ENCODE data around the gene DHX9.

Gene DHX9

GRCh38 chr1:182823220-182823619, 15.9 kb upstream of the DHX9 start:
- TF ChIP-seq CTCF (IDR thresholded peaks at IDR 0.05), result no peak
- H3K9me3 ChIP-seq (ENCODE audit: control insufficient read depth, low read length), result no peaks in the 10 kb centered on the region
- no peak overlapping the region for H3K9ac ChIP-seq
- H3K79me2 ChIP-seq, result no peaks in the 10 kb centered on the region
- H2AFZ ChIP-seq, result no peak overlapping the region
- H3K27ac ChIP-seq, result no peak overlapping the region
- H3K27me3 ChIP-seq (ENCODE audit: control insufficient read depth, insufficient read depth, low read length), result no peaks in the 10 kb centered on the region
- no peak overlapping the region for H3K4me2 ChIP-seq (ENCODE audit: low read length)
- no peaks in the 10 kb centered on the region for H3K36me3 ChIP-seq (ENCODE audit: control insufficient read depth, insufficient read depth, low read length)
- H3K4me1 ChIP-seq, result no peaks in the 10 kb centered on the region
- H3K4me3 ChIP-seq (ENCODE audit: low read depth, low read length), result no peak overlapping the region

GRCh38 chr1:182826892-182827291, 12.3 kb upstream of the DHX9 start:
- Histone ChIP-seq H3K79me2 (no peaks in the 10 kb centered on the region), H3K4me2 (ENCODE audit: low read length) (no peak overlapping the region), H3K9ac (no peak overlapping the region), H3K27ac (no peak overlapping the region), H2AFZ (no peak overlapping the region), H3K36me3 (ENCODE audit: control insufficient read depth, insufficient read depth, low read length) (no peaks in the 10 kb centered on the region), H3K4me3 (ENCODE audit: low read depth, low read length) (no peak overlapping the region), H3K4me1 (no peaks in the 10 kb centered on the region), H3K9me3 (ENCODE audit: control insufficient read depth, low read length) (no peaks in the 10 kb centered on the region), H3K27me3 (ENCODE audit: control insufficient read depth, insufficient read depth, low read length) (no peaks in the 10 kb centered on the region)
- no peak for TF ChIP-seq CTCF (IDR thresholded peaks at IDR 0.05)

GRCh38 chr1:182829285-182829932, 9.7 kb upstream of the DHX9 start:
- no peak overlapping the region for H3K4me2 ChIP-seq (ENCODE audit: low read length)
- H3K9ac ChIP-seq, result no peak overlapping the region
- no peaks in the 10 kb centered on the region for H3K36me3 ChIP-seq (ENCODE audit: control insufficient read depth, insufficient read depth, low read length)
- no peak overlapping the region for H3K27ac ChIP-seq
- H3K27me3 ChIP-seq (ENCODE audit: control insufficient read depth, insufficient read depth, low read length), result no peaks in the 10 kb centered on the region
- TF ChIP-seq CTCF (IDR thresholded peaks at IDR 0.05), result no peak
- no peaks in the 10 kb centered on the region for H3K9me3 ChIP-seq (ENCODE audit: control insufficient read depth, low read length)
- no peak overlapping the region for H2AFZ ChIP-seq
- H3K4me1 ChIP-seq, result no peaks in the 10 kb centered on the region
- H3K79me2 ChIP-seq, result no peaks in the 10 kb centered on the region
- no peak overlapping the region for H3K4me3 ChIP-seq (ENCODE audit: low read depth, low read length)

DNA sequence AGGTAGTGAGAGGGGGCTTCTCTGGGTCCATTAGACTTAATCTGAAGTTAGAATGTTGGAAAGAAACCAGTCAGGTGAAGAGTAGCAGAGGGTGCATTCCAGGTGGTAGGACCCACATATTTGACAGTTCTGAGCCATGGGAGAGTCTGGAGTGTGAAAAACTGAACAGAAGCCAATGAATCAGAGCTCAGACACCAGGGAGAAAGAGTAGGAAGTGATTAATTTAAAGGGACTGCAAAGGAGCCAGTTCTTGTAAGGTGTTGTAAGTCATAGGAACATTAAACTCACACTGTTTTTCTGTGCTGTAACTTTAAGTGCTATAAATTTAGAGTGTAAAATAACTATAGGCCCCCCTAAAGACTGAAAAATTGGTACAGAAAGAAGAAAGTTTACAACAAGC, 5.9 kb upstream of the DHX9 start:
- H3K27me3 ChIP-seq (ENCODE audit: control insufficient read depth, insufficient read depth, low read length), result no peaks in the 10 kb centered on the region
- no peak for TF ChIP-seq CTCF (IDR thresholded peaks at IDR 0.05)

DNA sequence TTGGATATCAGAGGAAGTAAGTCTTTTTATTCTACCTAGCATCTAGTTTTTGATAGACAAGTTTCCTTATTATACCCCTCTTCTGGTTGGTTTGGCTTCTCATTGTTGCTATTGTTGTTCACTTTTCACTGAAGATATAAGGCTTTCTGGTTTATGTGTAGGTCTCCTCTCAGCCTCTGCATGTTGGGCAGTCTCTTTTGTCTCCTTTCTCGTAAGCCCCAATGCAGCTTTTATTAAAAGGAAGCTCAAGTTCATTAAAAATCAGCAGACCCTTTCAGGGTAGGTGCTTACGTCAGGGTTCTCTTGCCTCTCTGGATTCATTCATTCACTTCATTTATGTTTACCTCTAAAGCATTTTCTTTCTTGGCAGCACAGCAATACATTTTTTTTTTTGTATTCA, 4.8 kb upstream of the DHX9 start:
- Histone ChIP-seq H3K27me3 (ENCODE audit: control insufficient read depth, insufficient read depth, low read length) (no peaks in the 10 kb centered on the region), H3K79me2 (no peaks in the 10 kb centered on the region), H3K4me2 (ENCODE audit: low read length) (no peak overlapping the region), H3K9me3 (ENCODE audit: control insufficient read depth, low read length) (no peaks in the 10 kb centered on the region), H3K4me3 (ENCODE audit: low read depth, low read length) (no peak overlapping the region), H3K36me3 (ENCODE audit: control insufficient read depth, insufficient read depth, low read length) (no peaks in the 10 kb centered on the region), H2AFZ (no peak overlapping the region), H3K9ac (no peak overlapping the region), H3K4me1 (no peaks in the 10 kb centered on the region), H3K27ac (no peak overlapping the region)
- TF ChIP-seq CTCF (IDR thresholded peaks at IDR 0.05), result no peak

More for the DNA sequence above, 5.9 kb upstream of the DHX9 start:
- Histone ChIP-seq H3K4me2 (ENCODE audit: low read length) (no peak overlapping the region), H3K27ac (no peak overlapping the region), H3K9me3 (ENCODE audit: control insufficient read depth, low read length) (no peaks in the 10 kb centered on the region), H3K79me2 (no peaks in the 10 kb centered on the region), H3K4me3 (ENCODE audit: low read depth, low read length) (no peak overlapping the region), H3K36me3 (ENCODE audit: control insufficient read depth, insufficient read depth, low read length) (no peaks in the 10 kb centered on the region), H3K9ac (no peak overlapping the region), H3K4me1 (no peaks in the 10 kb centered on the region), H2AFZ (no peak overlapping the region)
